Skin epidermis (tissue), 12 donors: ENCODE measurements around the gene MTG2.

ENCODE experiments used
- H3K27ac ChIP-seq, 21 experiments: fragments of 200-600 bp; sonication (generic) in 11 of 21; one replicate each; pipeline ENCODE4 v1.5.0; 2020; ENCODE audit warnings: mild to moderate bottlenecking in 3 of 21, inconsistent platforms in 2 of 21, moderate library complexity in 2 of 21
- H3K4me3 ChIP-seq, 7 experiments: fragments of 200-600 bp; sonication (generic) in 2 of 7; one replicate each; pipeline ENCODE4 v1.5.0; 2020; ENCODE audit warnings: inconsistent platforms in 2 of 7, mild to moderate bottlenecking in 2 of 7, moderate library complexity in 1 of 7

MTG2 gene

DNA sequence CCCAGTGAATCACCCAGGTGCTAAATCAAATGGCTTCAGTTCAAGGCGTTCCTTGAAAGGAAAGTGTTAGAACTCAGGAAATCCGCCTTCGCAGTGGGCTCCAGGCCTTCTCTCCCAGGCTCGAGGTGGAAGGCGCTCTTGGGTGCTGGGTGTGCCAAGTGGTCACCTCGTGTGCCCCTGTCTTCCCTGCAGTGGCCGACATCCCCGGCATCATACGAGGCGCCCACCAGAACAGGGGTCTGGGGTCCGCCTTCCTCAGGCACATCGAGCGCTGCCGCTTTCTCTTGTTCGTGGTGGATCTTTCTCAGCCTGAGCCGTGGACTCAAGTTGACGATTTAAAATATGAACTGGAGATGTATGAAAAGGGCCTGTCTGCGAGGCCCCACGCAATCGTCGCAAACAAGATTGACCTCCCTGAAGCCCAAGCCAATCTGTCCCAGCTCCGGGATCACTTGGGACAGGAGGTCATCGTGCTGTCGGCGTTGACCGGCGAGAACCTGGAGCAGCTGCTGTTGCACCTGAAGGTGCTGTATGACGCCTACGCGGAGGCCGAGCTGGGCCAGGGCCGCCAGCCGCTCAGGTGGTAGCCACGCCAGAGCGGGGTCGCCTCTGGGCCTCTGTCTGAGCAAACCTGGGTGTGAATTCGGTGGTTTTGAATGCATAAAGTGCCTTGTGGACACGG, 17.8 kb downstream of the MTG2 start:
- Histone ChIP-seq H3K4me3 (no peak overlapping the region), H3K27ac (no peak overlapping the region)

DNA sequence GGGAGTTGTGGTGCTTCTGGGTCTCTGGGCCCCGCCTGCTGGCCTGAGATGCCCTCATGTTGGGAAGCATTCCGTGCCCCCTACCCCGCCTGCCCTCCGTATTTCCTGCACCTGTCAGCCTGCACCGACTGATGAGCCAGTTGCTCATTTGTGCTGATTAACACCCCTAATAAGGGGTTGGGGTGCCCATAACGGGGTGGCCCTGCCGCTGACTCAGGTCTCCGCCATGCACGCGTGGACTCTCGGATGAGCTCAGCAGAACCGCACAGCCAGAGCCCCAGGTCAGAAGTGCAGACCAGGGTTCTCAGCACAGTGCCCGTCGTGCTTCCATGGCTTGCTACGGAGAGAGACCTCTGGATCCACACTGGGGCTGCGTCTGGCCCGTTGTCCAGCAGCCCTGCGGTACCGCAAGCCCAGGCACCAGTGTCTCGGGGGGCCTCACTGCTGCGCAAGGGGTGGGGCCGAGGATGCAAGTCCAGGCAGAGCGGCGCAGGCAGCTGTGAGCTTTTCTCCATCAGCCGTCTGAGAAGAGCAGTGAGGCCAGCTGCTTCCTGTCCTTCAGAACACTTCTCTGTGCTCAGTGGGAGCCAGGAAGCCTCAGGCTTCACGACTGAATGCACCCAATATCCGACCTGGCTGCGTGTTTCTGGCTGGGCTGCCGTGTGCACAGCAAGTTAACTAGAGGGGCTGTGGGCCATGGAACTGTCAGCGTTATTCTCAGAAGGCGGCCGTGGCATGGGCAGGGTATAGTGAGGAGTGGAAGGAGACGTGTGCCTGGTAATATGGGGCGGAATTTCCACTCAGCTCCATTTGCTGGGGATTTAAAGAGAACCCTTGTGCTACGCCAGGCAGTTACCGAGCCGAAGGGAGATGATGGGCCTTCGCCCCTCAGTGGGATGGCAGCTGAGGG, 18.6 kb downstream of the MTG2 start:
- Histone ChIP-seq H3K27ac (no peak overlapping the region), H3K4me3 (no peak overlapping the region)

DNA sequence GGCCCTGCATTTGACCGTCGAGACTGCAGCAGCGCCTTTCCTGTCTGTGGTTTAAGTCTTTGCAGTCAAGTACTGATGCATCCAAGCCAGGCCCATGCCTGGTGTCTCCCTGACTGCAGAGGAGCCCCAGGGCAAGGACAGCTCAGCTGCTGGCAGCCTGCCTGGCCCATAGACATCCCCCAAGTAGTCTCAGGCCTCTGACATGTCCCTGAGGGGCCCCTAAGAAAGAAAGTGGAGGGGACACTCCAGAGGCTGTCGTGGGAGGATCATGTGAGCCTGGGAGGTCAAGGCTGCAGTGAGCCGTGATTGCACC, 19.2 kb downstream of the MTG2 start:
- Histone ChIP-seq H3K4me3 (no peak overlapping the region), H3K27ac (no peak overlapping the region)

DNA sequence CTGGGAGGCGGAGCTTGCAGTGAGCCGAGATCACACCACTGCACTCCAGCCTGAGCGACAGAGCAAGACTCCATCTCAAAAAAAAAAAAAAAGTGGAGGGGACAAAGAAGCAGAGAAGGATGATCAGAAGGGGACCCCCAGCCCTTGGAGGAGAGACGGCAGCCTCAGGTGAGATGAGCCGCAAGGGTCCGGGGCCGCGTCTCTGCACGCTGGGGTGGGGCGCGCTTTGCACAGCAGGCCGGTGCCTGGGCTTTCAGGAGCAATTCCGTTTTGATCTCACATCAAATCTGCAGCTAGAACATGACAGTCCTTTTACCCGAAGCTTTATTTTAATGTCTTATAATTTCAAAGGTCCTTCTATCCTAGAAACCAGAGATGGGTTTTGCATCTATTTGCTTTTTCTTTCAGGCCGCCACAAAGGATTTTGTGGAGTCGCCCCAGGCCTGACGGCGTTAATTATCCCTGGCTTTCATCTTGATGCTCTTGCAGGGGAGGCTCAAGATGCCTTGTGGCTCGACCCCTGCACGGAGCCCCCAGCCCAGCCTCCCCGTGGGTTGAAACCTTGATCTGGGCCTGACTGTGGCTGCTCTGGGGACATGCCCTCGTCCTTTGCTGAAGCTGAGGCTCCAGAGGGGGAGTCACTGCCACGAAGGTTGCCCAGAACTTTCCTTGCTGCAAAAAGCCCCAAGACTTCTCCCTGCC, 20.0 kb downstream of the MTG2 start:
- no peak overlapping the region for H3K4me3 ChIP-seq
- H3K27ac ChIP-seq = no peak overlapping the region

DNA sequence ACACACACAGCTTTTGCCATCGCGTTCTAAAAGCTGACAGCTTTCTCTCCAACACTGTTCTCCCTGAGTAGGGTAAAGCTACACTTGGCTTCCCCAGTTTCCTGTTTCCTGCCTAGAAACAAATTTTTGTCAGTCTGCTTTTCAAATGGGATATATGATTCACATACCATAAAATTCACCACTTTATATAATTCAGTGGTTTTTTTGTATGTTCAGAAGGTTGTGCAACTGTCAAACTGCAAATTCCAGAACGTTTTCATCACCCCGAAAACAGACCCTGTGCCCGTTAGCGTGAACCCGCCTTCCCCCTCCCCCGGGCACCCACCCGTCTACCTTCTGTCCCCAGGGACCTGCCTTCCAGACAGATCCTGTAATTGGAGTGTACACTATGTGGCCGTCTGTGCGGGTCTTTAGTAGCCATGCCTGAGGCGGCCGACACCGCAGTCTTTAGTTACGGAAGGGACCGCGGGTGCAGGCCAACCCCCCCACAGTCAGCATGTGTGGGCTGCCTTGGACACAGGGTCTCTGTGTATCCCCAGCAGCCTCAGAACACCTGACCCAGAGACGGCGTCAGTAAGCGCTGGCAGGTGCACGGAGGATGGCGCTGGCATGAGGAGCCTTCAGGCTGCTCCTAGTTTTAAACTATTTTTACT, 20.7 kb downstream of the MTG2 start:
- Histone ChIP-seq H3K27ac (no peak overlapping the region), H3K4me3 (no peak overlapping the region)

DNA sequence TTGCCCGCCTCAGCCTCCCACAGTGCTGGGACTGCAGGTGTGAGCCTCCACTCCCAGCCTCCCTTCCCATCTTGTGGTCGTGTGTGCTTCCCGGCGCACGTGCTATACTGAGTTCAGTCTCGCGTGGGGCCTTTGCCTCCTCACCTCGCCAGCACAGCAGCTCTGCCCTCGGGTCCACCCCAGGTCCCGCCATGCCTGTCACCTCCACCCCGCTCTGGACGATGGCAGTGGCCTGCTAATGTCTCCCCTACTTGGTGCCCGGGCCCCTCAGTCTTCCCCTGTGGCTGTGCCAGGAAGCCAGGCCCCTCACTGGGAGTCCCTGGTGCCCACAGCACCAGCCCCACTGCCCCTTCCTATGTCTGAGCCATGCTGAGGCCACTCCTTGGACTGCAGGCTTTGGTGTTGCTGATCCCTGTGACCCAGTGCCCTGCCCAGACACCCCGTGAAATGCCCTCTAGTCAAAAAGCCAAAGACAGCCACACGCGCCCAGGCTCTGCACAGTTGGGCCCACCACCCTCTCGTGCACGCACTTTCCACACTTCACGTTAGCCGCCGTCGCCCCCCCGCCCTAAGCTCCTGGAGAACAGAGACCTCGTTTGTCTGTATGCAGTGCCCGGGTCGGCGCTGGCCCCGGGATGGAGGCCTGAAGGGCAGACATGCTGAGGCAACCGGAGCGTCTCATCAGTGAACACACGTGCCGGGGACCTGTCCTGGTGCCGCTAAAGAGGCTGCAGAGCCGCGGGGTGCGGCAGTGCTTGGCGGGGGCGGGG, 23.0 kb downstream of the MTG2 start:
- no peak overlapping the region for H3K27ac ChIP-seq
- no peak overlapping the region for H3K4me3 ChIP-seq

DNA sequence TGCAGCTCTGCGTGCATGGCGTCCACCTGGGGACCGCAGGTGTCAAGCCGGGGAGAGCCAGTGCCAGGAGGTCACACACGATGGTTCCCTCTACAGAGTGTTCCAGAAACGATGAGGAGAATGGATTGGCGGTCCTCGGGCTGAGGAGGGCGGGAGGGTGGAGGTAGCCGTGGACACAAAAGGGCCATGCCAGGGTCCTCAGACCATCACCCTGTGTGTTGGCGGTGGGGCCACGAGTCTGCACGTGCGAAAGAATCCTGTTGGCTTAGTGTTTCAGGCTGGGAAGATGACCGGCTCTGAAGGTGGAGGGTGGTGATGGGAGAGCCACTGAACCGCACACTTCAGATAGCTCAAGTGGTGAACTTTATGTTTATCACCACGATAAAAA, 23.6 kb downstream of the MTG2 start:
- H3K27ac ChIP-seq = no peak overlapping the region
- H3K4me3 ChIP-seq = no peak overlapping the region

DNA sequence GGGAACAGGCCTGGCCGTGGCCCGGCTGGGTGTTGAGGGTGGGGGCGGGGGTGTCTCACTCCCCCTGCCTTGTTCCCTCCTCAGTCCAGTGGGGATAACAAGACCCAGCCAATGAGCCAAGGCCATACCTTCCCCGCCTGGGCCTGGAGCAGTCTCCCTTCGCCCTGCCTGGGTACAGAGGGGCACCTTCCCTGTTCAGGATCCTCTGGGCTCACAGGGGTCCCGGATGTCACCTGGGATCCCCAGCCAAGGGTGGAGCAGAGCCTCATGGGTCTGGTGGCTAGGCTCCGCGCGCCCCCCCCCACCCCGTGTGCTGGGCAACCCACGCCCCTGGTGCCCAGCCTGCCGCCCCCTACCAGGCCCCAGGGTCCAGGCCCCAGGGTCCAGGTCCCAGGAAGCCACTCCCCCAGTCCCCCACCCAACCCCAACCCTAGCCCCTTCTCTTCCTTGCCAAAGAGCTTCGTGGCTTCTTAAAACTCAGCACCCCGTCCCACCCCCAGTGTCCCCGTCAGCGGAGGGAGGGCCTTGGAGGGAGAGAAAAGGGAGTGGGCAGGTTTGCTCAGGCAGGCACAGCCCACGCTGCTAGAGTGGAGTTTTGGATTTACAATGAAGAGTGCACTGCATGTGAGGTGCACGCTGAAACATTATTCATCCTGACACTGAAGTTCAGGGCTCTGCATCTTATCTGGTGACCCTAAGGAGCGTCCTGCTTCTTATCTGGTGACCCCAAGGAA, 25.4 kb downstream of the MTG2 start:
- Histone ChIP-seq H3K27ac (no peak overlapping the region), H3K4me3 (no peak overlapping the region)

DNA sequence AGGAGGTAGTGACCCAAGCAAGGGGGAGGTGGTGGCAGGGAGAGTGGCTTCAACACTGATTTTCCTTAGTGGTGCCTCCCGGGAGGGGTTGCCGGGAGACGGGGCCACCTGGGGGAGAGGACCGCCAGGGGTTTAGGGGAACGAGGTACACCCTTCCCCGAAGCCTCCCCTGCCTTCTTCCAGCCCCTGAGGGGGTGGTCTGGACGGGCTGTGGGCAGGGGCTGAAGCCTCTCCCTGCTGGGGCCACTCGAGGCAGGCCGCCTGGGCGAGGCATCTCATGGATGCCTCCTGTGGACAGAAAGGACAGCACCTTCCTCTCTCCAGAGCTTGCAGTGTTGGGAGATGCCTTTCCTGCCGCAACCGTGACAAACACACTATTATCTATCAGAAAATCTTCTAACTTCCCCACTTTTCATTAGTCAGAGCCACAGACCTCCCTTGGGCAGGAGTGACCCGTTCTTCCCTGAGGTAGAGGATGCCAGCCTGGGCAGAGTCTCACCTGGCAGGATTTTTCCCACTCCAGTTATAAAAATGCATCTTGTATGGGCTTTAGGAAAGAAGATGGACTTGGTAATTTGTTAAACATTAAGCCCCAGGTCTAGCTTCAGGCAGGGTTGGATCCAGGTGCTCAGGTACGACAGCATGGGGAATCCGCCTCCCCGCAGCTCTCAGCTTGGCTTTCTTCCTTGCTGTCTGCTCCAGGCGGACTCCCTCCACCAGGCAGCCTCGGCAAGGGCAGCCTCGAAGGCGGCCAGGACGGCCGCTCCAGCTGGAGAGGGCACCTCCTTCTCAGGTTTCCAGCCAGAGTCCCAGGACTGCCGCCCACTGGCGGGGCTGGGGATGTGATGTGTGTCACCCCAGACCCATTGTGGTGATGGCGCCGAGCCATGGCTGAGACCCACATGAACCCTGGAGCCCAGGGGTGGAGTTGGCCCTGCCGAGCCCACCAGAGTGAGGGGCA, 26.2 kb downstream of the MTG2 start:
- H3K27ac ChIP-seq = no peak overlapping the region
- no peak overlapping the region for H3K4me3 ChIP-seq

DNA sequence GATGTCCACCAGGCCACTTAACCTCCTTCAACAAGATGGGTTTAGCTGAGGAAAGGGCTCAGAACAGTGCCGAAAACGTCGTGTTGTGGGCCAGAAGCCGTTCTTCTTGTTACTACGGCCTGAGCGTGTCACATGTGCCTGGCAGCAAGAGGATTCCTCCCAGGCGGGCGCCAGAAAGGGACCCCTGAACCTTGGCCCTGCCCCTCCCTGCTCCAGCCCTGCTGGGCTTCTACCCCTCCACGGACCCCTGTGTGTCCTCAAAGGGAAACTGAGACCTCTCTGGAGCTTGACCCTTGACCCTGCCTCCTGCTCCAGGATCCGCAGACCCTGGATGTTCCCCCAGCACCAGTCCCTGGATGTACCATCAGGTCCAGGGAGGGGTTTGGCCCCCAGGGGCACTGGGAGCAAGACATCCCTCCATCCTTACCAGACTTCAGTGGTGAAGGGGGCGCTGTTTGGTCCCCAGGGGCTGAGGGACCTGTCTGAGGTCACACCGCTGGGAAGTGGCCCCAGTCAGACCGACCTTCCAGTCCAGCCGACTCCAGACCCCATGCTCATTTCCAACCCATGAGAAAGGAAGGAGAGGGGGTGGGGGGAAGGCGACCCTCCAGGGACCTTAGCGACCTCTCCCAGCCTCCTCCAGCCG, 27.1 kb downstream of the MTG2 start:
- H3K27ac ChIP-seq = no peak overlapping the region
- H3K4me3 ChIP-seq = no peak overlapping the region

DNA sequence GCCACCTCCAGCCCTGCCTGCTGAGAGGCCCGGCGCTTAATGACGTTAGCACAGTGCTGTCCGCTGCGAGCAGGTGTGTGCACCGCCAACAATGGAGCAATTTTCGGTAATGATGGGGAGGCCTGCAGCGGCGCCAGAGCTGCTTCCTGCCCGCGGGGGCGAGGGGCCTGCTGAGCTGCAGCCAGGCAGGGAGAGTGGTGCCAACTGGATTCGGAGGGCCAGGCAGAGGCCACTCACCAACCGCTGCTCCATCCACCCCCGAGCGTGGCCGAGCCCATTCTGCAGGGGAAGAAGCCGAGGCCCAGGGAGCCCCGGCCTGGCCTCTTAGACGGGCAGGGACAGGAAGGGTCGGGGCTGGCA, 27.6 kb downstream of the MTG2 start:
- H3K4me3 ChIP-seq = no peak overlapping the region
- H3K27ac ChIP-seq = no peak overlapping the region

DNA sequence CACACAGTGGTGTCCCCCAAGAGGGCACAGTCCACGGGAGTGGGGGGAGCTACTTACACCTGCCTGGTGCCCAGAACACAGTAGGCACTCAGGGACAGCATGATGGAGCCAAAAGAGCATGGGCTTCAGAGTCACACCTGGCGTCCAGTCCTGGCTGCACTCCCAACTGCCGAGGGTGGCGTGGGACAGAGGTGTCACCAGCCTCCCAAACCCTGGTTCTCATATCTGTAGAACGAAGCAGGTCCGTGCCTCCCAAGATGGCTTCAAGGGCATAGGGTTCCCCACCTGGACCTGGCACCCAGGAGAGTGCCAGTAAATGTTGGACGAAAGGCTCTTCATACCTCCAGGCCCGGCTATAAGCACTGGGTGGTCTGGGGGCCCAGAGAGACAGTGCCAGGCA, 28.4 kb downstream of the MTG2 start:
- Histone ChIP-seq H3K4me3 (no peak overlapping the region), H3K27ac (no peak overlapping the region)

DNA sequence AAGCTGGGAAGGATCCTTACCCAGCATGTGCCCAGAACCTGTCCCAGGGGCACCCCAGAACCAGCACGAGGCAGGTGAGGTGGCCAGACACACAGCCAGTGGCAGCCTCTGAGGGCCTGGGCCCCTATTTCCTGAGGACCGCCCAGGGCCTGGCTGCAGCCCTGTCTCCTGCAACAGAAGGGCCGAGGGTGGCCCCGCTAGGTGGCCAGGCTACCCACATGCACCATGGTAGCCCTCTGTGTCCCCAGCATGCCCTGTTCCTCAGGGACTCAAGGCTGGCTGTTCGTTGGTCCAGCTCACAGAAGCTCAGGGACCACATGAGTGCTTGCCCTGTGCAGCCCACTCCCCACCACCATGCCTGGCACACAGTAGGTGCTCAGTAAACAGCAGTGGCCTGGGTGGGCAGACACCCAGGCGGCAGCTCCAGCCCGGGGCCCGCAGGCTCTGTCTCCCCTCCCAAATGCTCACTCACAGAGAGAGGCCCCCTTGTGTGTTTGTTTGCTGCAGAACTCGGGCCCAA, 29.0 kb downstream of the MTG2 start:
- H3K27ac ChIP-seq = no peak overlapping the region
- H3K4me3 ChIP-seq = no peak overlapping the region

DNA sequence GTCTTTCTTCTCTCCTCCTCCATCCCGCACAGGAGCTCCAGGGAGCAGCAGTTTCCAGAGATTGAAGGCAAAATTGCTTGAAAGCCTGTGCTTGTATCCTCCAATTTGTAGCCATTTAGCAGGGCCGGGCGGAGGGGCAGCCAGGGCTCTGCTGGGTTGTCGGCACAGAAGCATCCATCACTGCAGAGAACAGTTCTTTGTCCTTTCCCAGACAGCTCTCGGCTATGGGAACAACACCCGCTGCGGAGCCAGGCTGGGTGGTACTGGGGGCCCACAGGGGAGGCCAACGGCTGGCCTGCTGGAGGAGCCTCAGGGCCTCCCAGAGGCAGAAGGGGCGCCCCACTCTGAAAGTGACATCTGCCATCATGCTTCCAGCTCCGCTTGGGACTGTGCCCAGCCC, 29.5 kb downstream of the MTG2 start:
- Histone ChIP-seq H3K27ac (no peak overlapping the region), H3K4me3 (no peak overlapping the region)

DNA sequence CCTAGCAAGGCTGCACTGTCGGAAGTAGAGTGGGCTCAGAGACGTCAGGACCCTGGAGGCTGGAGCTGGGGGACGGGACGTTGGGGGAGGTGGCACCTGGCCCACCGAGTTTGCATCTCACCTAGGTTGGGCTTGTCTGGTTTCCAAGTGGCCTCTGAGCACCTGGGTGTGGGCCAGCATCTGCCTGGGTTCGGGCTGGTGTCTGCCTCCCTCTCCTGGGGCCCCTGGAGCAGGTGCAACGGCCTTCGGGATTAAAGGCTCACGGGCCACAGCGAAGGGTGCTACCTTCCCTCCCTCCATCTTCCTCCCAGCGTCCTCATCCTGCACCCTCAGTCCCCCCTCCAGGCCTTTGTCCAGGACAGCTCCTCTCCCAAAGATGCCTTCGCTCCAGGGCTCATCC, 31.2 kb downstream of the MTG2 start:
- H3K4me3 ChIP-seq = no peak overlapping the region

DNA sequence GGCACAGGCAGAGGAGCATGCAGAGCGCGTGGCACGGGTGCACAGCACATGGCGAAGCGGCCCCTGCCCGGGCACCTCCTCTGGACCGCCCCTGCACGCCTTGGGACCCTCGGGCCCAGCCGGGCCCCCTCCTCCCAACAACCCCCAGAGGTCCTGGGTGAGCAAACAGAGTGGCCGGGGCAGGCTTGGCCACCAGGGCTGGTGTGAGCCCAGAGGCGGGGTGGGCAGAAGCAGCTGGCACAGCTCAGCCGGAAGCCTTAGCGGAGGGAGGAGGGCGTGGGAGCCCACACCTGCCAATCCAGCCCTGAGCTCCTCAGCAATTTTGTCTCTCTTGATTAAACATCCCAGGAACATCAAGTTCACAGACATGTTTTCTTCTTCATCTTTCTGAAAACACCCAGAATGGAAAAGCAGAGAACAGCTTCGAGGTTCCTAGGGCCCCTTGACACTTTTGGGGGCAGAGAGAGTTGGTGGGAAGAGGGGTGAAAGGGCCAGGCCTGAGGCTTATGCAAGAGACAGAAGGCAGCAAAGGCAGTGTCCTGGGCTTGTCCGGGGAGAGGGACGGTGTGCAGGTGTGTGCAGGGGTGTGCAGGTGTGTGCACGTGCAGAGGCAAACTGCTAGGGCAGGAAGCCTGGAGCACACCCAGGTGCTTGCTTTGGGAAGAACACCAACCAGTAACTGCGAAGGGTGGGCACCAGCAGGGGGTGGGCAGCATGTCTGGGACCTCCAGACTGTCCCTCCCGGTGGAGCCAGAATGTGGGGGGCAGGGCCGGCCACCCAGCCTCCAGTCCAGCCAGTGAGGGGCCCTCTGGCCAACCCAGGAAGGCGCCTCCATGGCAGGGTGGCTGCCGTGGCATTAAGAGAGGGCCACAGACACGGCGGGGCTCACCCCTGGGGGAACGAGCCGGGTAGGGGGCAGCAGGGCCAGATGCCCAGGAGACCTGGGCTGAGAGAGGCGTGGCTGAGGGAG, 32.5 kb downstream of the MTG2 start:
- Histone ChIP-seq H3K4me3 (no peak overlapping the region), H3K27ac (no peak overlapping the region)

More for the DNA sequence above, 31.2 kb downstream of the MTG2 start:
- no peak overlapping the region for H3K27ac ChIP-seq
